MM.1S (cell line): ENCODE data around the gene R3HDM4.

Experiments used
- EZH2 ChIP-seq: fragments of 300-600 bp; sonication (generic); optimal IDR thresholded peaks from 2 replicates; pipeline ENCODE3; 2017; ENCODE audit warnings: low read depth, mild to moderate bottlenecking, antibody characterized with exemption, low read length, mixed read lengths
- TF ChIP-seq, protein P1 (sequence below): fragments of 300-600 bp; sonication (generic); IDR thresholded peaks from 2 replicates; pipeline ENCODE4 v1.5.1; 2016; ENCODE audit warnings: antibody characterized with exemption, low read length, mixed read lengths

- TF ChIP-seq, protein P1, sequence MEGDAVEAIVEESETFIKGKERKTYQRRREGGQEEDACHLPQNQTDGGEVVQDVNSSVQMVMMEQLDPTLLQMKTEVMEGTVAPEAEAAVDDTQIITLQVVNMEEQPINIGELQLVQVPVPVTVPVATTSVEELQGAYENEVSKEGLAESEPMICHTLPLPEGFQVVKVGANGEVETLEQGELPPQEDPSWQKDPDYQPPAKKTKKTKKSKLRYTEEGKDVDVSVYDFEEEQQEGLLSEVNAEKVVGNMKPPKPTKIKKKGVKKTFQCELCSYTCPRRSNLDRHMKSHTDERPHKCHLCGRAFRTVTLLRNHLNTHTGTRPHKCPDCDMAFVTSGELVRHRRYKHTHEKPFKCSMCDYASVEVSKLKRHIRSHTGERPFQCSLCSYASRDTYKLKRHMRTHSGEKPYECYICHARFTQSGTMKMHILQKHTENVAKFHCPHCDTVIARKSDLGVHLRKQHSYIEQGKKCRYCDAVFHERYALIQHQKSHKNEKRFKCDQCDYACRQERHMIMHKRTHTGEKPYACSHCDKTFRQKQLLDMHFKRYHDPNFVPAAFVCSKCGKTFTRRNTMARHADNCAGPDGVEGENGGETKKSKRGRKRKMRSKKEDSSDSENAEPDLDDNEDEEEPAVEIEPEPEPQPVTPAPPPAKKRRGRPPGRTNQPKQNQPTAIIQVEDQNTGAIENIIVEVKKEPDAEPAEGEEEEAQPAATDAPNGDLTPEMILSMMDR = no peak
- no peak for TF ChIP-seq EZH2
These were observed 20.7 kb downstream of the R3HDM4 start for GRCh38 chr19:892243-892893.
